Stimulated activated naive CD4-positive, alpha-beta T cell (primary cell): Measurements from ENCODE around the gene OMG.
"Not testable (repeated sequence)": the region's sequence is repeated elsewhere in the genome, so short reads cannot be mapped to it uniquely, and the experiment has no call there.

Source experiments
- DNase-seq, 6 experiments: peaks; one replicate each; lab custom pipeline; 2025; lab: John Stamatoyannopoulos, UW

Gene OMG

GRCh38 chr17:31297090-31297489 is at the start of gene OMG:
OMG (minus strand) TSS chr17:31297239; CDS start chr17:31296331, 908 bp downstream.
- no peak for DNase-seq

GRCh38 chr17:31345191-31345747 is 48.2 kb upstream of the OMG start:
- DNase-seq, result not testable (repeated sequence)

GRCh38 chr17:31339906-31340661 is 43.0 kb upstream of the OMG start:
- DNase-seq, result no peak

- DNase-seq, result no peak
These were observed 32.2 kb upstream of the OMG start for GRCh38 chr17:31329221-31329620.

- no peak for DNase-seq
These were observed 31.1 kb upstream of the OMG start for GRCh38 chr17:31328160-31328535.

- DNase-seq, result no peak
These were observed 30.6 kb upstream of the OMG start for GRCh38 chr17:31327534-31328159.

- DNase-seq, result no peak
These were observed 26.5 kb upstream of the OMG start for GRCh38 chr17:31323551-31323950.

GRCh38 chr17:31321966-31322365 is 24.9 kb upstream of the OMG start:
- DNase-seq, result peak in 2 of 6 experiments; percentile 13 to 59

GRCh38 chr17:31321481-31321880 is 24.4 kb upstream of the OMG start, which contains the start of gene EVI2A:
EVI2A (minus strand) TSS chr17:31321622; CDS start chr17:31319013, 2,609 bp downstream.
- peak; percentile 37 to 88 (median 82) for DNase-seq

- DNase-seq, result no peak
These were observed 23.8 kb upstream of the OMG start for GRCh38 chr17:31320791-31321190.

GRCh38 chr17:31320241-31320640 is 23.2 kb upstream of the OMG start:
- no peak for DNase-seq

GRCh38 chr17:31318851-31319661 is 22.0 kb upstream of the OMG start:
- DNase-seq, result peak in 3 of 6 experiments; percentile 36 to 57 (median 46)

GRCh38 chr17:31318298-31318801 is 21.3 kb upstream of the OMG start:
- DNase-seq, result peak; percentile 17 to 57 (median 46)

- no peak for DNase-seq
These were observed 17.7 kb upstream of the OMG start for GRCh38 chr17:31314782-31315100.

- peak in 3 of 6 experiments; percentile 54 to 74 (median 66) for DNase-seq
These were observed 17.1 kb upstream of the OMG start, which contains the start of gene EVI2B for GRCh38 chr17:31313982-31314781. EVI2B (minus strand) TSS chr17:31314054; CDS start chr17:31305609, 8,445 bp downstream.

GRCh38 chr17:31312223-31312622 is 15.2 kb upstream of the OMG start:
- DNase-seq, result peak in 3 of 6 experiments; percentile 4 to 22 (median 13)

- DNase-seq, result no peak
These were observed 14.5 kb upstream of the OMG start for GRCh38 chr17:31311526-31311925.

- peak in 3 of 6 experiments; percentile 10 to 28 (median 26) for DNase-seq
These were observed 13.8 kb upstream of the OMG start for GRCh38 chr17:31310886-31311285.

GRCh38 chr17:31310260-31310659 is 13.2 kb upstream of the OMG start:
- DNase-seq, result peak; percentile 39 to 89 (median 84)

GRCh38 chr17:31309556-31309955 is 12.5 kb upstream of the OMG start:
- peak in 3 of 6 experiments; percentile 10 to 36 (median 27) for DNase-seq
